Measurements from ENCODE around the gene UBA5.

The UBA5 gene

GRCh38 chr3:132654721-132655120 is 5.4 kb upstream of the UBA5 start:
- no peak for DNase-seq

GRCh38 chr3:132655471-132655870 is 4.7 kb upstream of the UBA5 start:
- no peak for DNase-seq

- DNase-seq: no peak
Observed at GRCh38 chr3:132657869-132658747, 2.0 kb upstream of the UBA5 start.

- DNase-seq: peak; percentile 1
Observed at GRCh38 chr3:132659000-132659364, 1.1 kb upstream of the UBA5 start.

- DNase-seq: peak; percentile 40
Observed at GRCh38 chr3:132659365-132660051, 621 bp upstream of the UBA5 start, which contains the start of gene ACAD11. Gene ACAD11 (minus strand): TSS chr3:132659809. CDS start chr3:132659751, 58 bp downstream.

GRCh38 chr3:132660811-132661070 is 612 bp downstream of the UBA5 start:
- no peak for DNase-seq

GRCh38 chr3:132661101-132661500 is 972 bp downstream of the UBA5 start:
- no peak for DNase-seq

GRCh38 chr3:132662212-132662611 is 2.1 kb downstream of the UBA5 start:
- no peak for DNase-seq

GRCh38 chr3:132665230-132665745 is 5.2 kb downstream of the UBA5 start:
- DNase-seq: no peak

- DNase-seq: no peak
Observed at GRCh38 chr3:132669256-132669777, 9.2 kb downstream of the UBA5 start.

GRCh38 chr3:132675408-132675807 is 15.3 kb downstream of the UBA5 start:
- DNase-seq: no peak

- no peak for DNase-seq
Observed at GRCh38 chr3:132679911-132680310, 19.8 kb downstream of the UBA5 start.

- DNase-seq: no peak
Observed at GRCh38 chr3:132681421-132681820, 21.3 kb downstream of the UBA5 start.

- no peak for DNase-seq
Observed at GRCh38 chr3:132682201-132682600, 22.1 kb downstream of the UBA5 start.

- no peak for DNase-seq
Observed at GRCh38 chr3:132690040-132690439, 29.9 kb downstream of the UBA5 start.

GRCh38 chr3:132694991-132695390 is 34.9 kb downstream of the UBA5 start:
- DNase-seq: no peak

- DNase-seq: no peak
Observed at GRCh38 chr3:132695422-132695821, 35.3 kb downstream of the UBA5 start.

- DNase-seq: no peak
Observed at GRCh38 chr3:132703733-132704132, 43.6 kb downstream of the UBA5 start.

- DNase-seq: no peak
Observed at GRCh38 chr3:132709761-132710160, 49.6 kb downstream of the UBA5 start.

GRCh38 chr3:132710311-132710710 is 50.2 kb downstream of the UBA5 start:
- no peak for DNase-seq

- DNase-seq: no peak
Observed at GRCh38 chr3:132713977-132714727, 54.0 kb downstream of the UBA5 start.

GRCh38 chr3:132716372-132716771 is 56.2 kb downstream of the UBA5 start:
- no peak for DNase-seq

- DNase-seq: no peak
Observed at GRCh38 chr3:132720228-132720627, 60.1 kb downstream of the UBA5 start.
